HG03342 (cell line): ENCODE results near the gene GRIN2A.

ENCODE experiments used
- ATAC-seq: cut with Tn5 transposase; IDR thresholded peaks from one replicate; pipeline ENCODE4 v1.9.1; 2021; ENCODE audit warnings: mild to moderate bottlenecking, moderate library complexity; ENCODE audit not compliant: unreplicated experiment

The GRIN2A gene

GRCh38 chr16:10039220-10040096 is 142.8 kb downstream of the GRIN2A start:
- ATAC-seq: no peak

DNA sequence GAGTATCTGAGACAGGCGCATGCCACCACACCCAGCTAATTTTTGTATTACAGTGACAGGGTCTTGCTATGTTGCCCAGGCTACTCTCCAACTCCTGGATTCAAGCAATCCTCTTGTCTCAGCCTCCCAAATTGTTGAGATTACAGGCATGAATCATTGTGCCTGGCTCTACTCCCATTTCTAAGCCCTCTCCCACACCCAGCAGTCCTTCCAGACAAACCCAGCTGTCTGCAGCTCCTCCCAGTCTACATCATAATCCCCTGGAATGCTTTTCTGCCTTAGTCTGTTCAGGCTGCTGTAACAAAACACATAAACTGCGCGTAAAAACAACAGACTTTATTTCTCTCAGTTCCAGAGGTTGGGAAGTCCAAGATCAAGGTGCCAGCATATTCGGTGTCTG is 144.5 kb downstream of the GRIN2A start:
- no peak for ATAC-seq

DNA sequence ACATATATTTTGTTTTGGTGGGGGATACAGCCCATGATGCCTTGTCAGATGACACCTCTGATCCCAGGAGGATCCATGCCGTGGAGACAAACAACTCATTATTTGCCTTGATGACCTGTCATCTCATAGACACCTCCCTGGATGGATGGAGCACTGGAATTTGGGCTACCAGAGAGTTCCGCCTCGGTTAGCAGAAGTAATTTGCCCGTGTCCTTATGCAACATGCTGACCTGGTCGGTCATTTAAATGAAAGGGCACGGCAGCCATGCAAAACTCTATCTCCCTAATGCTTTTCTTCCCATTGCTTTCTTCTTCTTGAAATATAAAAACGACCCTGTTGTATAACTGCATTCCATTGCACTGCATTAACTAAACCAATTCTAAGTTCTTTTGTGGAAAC is 145.3 kb downstream of the GRIN2A start:
- no peak for ATAC-seq

- ATAC-seq: no peak
Observed at GRCh38 chr16:10033556-10033955, 148.7 kb downstream of the GRIN2A start.

DNA sequence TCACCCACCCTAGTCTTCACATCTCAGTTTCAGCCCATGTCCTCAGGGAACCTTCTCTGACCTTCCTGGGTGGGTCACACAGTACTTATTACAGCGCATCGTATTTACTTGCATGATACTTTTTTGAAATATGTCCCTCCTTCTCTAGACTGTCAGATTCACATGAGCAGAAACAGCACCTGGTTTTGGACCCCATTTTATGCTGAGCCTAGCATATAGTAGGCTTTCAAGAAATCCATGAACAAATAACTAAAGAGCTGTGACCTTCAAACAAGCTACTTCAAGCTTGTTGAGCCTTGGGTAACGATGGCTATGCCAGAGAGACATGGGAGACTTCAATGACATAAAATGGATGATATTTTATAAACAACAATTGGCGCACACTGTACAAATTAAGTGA is 150.3 kb downstream of the GRIN2A start:
- ATAC-seq: no peak

- no peak for ATAC-seq
Observed at GRCh38 chr16:10031473-10031872, 150.8 kb downstream of the GRIN2A start.

- ATAC-seq: no peak
Observed at GRCh38 chr16:10028644-10029043, 153.6 kb downstream of the GRIN2A start.

- ATAC-seq: no peak
Observed at GRCh38 chr16:10027553-10027952, 154.7 kb downstream of the GRIN2A start.

- ATAC-seq: no peak
Observed at GRCh38 chr16:10026593-10026992, 155.6 kb downstream of the GRIN2A start.

DNA sequence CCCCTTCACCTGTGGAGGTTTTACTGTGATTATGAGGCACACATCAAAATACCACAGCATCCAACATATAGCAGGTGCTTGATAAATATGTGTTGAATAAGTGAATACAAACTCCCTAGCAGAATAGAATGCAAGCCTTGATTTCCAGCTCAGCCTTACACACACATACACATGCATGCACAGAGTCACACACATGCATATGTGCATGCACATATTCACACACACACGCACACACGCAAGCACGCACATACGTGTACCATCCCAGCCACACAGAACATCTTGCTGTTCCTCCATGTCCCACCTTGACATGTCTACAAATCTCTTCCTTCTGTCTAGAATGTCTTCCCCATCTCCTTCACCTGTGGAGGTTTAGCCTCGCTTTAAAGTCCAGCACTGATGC is 160.1 kb downstream of the GRIN2A start:
- ATAC-seq: no peak

- no peak for ATAC-seq
Observed at GRCh38 chr16:10020866-10021265, 161.4 kb downstream of the GRIN2A start.

- ATAC-seq: no peak
Observed at GRCh38 chr16:10016752-10017151, 165.5 kb downstream of the GRIN2A start.

DNA sequence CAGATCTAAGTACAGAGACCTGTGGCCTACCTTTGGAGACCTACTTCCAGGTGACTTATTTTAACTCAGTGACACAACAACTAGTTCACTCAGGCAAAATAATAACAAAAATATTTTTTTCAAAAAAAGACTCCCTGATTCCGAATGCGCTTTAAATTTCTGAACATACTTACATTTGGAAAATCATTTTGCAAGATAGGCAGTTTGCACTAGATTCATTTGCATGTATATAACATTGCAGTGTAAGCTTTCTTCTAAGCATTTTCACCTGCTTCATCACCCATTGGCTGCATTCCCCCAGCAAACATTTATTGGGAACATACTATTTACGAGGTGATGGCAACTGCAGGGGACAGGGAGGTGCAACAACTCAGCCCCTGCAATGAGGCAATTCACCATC is 166.8 kb downstream of the GRIN2A start:
- no peak for ATAC-seq

DNA sequence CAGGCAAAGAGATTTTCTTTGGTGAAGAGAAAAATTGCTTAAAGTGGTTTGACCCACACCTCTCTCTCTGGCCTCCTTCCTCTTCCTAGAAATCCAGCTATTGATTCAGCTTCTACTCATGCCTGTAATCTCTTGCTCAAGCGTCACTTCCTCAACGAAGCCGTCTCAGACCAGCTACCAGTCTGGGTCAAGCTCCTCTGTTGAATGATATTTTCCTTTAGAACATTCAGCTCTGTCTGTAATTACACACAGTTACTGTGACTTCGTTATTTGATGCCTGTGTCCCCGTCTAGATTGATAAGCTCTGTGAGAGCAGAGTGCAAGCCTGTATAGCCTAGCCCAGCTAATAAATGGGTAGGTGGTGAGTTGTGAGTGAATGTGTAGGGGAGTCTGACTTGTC is 168.5 kb downstream of the GRIN2A start:
- no peak for ATAC-seq

- no peak for ATAC-seq
Observed at GRCh38 chr16:10013364-10013763, 168.9 kb downstream of the GRIN2A start.

DNA sequence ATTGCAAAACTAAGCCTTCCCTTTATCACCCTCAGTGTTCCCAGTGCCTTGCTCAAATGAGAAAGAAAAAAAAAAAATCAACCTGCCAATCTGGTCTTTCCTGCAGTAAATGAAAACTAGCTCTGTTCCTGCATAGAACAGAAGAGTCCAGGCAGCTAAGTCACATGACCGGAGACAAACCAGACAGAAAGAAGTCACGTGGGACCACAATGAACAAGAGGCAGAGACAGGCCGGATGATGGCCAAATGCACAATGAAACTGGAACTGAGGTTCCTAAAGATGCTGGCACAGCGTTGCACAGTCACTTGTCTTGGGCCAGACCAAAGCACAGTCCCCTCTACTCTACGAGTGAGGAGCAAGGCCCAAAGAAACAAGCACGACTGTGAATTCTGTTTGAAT is 172.5 kb downstream of the GRIN2A start:
- ATAC-seq: no peak

DNA sequence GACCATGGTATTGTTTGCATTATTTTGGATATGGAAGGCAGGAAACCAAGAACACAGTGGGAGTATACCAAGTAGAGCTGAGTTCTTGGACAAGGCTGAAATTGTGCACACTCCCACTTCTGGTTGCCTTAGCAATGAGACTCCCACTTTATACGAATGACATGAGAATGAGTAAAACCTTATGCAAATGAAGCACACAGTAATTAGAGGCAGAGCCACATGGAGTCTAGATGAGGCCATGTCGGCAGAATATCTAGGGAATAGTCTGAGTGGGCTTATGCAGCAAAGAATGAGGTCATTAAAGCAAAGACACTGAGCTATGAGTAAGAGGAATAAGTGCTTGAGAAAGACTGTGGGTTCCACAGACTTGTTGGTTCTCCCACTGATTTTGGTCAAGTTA is 178.7 kb downstream of the GRIN2A start:
- ATAC-seq: no peak

DNA sequence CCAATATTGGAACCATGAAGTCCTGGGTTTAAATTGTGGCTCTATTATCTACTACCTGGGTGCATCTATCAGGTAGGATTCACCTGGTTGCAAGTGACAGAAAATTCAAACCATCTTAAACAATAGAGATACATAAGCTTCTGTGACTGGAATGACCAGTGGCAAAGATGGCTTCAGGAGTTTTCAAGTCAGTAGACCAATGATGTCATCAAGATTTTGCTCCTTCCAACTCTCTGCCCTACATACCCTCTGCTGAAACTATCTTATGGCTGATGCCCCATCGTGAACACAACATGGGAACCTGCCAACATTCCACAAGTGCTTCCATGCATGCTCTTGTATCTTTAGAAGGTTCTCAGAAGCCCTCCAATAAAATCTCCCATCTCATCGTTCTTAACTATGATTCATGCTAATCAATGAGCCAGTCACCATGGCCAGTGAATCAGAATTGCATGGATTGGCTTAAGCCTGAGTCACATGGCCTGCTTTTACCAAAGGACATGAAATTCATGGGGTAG is 180.9 kb downstream of the GRIN2A start:
- no peak for ATAC-seq

DNA sequence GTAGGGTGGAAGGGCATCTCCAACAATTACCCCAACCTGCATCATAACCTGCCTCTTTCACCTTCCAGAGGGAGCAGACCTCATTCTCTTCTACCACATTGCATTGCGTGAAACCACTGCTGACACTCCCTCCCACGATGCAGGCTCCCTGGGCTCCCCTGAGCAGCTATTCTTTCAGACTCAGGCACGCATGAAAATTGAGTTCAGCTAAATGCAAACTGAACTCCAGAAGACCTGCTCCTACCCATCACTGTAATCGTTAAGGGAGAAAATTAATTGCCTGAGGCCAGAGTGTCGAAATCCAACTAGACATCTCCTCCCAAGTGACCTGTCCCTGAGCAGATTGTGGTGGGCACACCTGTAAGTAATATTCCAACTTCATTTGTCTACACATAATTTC is 186.0 kb downstream of the GRIN2A start:
- ATAC-seq: no peak

GRCh38 chr16:9992441-9992840 is 189.8 kb downstream of the GRIN2A start:
- ATAC-seq: no peak

DNA sequence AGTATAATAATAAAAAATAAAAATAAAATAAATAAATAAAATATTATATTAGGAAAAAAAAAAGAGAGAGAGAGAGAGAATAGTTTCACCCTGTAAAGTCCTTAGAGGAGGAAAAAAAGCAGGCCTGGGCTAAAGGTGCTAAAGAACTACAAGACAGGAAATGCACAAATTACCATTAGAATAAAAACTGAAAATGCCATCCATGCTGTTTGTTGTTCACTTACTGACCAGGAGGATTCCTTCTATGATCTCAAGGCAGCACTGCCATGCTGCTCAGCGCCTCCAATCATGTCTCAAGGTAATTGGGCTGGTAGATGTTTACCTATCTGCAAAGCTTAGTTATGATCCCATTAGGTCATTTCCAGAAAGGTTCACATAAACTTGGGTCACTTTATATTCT is 201.2 kb downstream of the GRIN2A start:
- ATAC-seq: no peak

- no peak for ATAC-seq
Observed at GRCh38 chr16:9978160-9978725, 204.0 kb downstream of the GRIN2A start.
